Mesenchymal stem cell (in vitro differentiated cells and primary cell): Measurements from ENCODE around the gene TCP11.

Experiments used
- DNase-seq: peaks from one replicate; pipeline ENCODE4 v3.0.0-alpha.2; 2013
- H2AFZ ChIP-seq: one replicate; pipeline ENCODE4 v1.6.1; 2013; ENCODE audit warnings: low read depth, mild to moderate bottlenecking, control low read depth, inconsistent platforms, low read length, moderate library complexity
- H2AK5ac ChIP-seq: 2 replicates; pipeline ENCODE4 v1.6.1; 2013; ENCODE audit warnings: low read length, moderate library complexity, mild to moderate bottlenecking, inconsistent platforms; ENCODE audit not compliant: severe bottlenecking
- H2BK120ac ChIP-seq: one replicate; pipeline ENCODE4 v1.6.1; 2013; ENCODE audit warnings: low read depth, mild to moderate bottlenecking, inconsistent platforms, low read length, moderate library complexity
- H2BK12ac ChIP-seq, 2 experiments: one replicate each; pipeline ENCODE4 v1.6.1; 2013; ENCODE audit warnings: inconsistent platforms in 2 of 2, low read length in 2 of 2, mild to moderate bottlenecking in 2 of 2, moderate library complexity in 2 of 2, control low read depth in 1 of 2
- H2BK15ac ChIP-seq: one replicate; pipeline ENCODE4 v1.6.1; 2013; ENCODE audit warnings: mild to moderate bottlenecking, low read depth, inconsistent platforms; ENCODE audit not compliant: poor library complexity, severe bottlenecking
- H2BK5ac ChIP-seq: 2 replicates; pipeline ENCODE4 v1.6.1; 2013; ENCODE audit warnings: low read depth, mild to moderate bottlenecking, low read length, control low read depth, inconsistent platforms; ENCODE audit not compliant: poor library complexity, severe bottlenecking
- H3K14ac ChIP-seq, 2 experiments: one replicate each; pipeline ENCODE4 v1.6.1; 2013; ENCODE audit warnings: inconsistent platforms in 2 of 2, low read length in 2 of 2, control low read depth in 1 of 2, mild to moderate bottlenecking in 1 of 2, moderate library complexity in 1 of 2
- H3K18ac ChIP-seq, 2 experiments: one replicate each; pipeline ENCODE4 v1.6.1; 2013; ENCODE audit warnings: inconsistent platforms in 2 of 2, low read length in 2 of 2, control low read depth in 1 of 2, low read depth in 1 of 2, mild to moderate bottlenecking in 1 of 2
- H3K23ac ChIP-seq, 2 experiments: one replicate each; pipeline ENCODE4 v1.6.1; 2013; ENCODE audit warnings: inconsistent platforms in 2 of 2, low read length in 2 of 2, mild to moderate bottlenecking in 2 of 2, moderate library complexity in 2 of 2, control low read depth in 1 of 2
- H3K27ac ChIP-seq: 2 replicates; pipeline ENCODE4 v1.5.1; 2013; ENCODE audit warnings: mild to moderate bottlenecking, moderate library complexity, low read length, control low read depth, inconsistent platforms; ENCODE audit not compliant: poor library complexity, severe bottlenecking
- H3K27me3 ChIP-seq, 2 experiments: 2 replicates each; pipeline versions ENCODE4 v1.6.1 to v1.7.0; 2013; ENCODE audit warnings: low read length in 2 of 2, mild to moderate bottlenecking in 2 of 2, moderate library complexity in 2 of 2, control low read depth in 1 of 2, inconsistent platforms in 1 of 2; ENCODE audit not compliant: control insufficient read depth in 1 of 2, insufficient read depth in 1 of 2
- H3K36me3 ChIP-seq, 2 experiments: 2 replicates each; pipeline versions ENCODE4 v1.6.1 to v1.7.0; 2013; ENCODE audit warnings: low read length in 2 of 2, control low read depth in 1 of 2, inconsistent platforms in 1 of 2, low read depth in 1 of 2, mild to moderate bottlenecking in 1 of 2; ENCODE audit not compliant: insufficient read depth in 2 of 2, control insufficient read depth in 1 of 2
- H3K4ac ChIP-seq, 2 experiments: one replicate each; pipeline ENCODE4 v1.6.1; 2013; ENCODE audit warnings: inconsistent platforms in 2 of 2, low read length in 2 of 2, mild to moderate bottlenecking in 2 of 2, moderate library complexity in 2 of 2, control low read depth in 1 of 2, low read depth in 1 of 2
- H3K4me1 ChIP-seq: 2 replicates; pipeline ENCODE4 v1.6.1; 2013; ENCODE audit warnings: low read depth, low read length, control low read depth; ENCODE audit not compliant: control insufficient read depth, insufficient read depth
- H3K4me2 ChIP-seq: 2 replicates; pipeline ENCODE4 v1.6.1; 2013; ENCODE audit warnings: low read length, mild to moderate bottlenecking, inconsistent platforms; ENCODE audit not compliant: poor library complexity, severe bottlenecking
- H3K4me3 ChIP-seq, 2 experiments: 2 replicates each; pipeline versions ENCODE4 v1.5.1 to v1.7.0; 2013; ENCODE audit warnings: low read length in 2 of 2, mild to moderate bottlenecking in 2 of 2, control low read depth in 1 of 2, low read depth in 1 of 2; ENCODE audit not compliant: insufficient read depth in 1 of 2
- H3K79me1 ChIP-seq: replicated peaks from 2 replicates; pipeline ENCODE4 v1.6.1; 2013; ENCODE audit warnings: mild to moderate bottlenecking, control low read depth, low read length, inconsistent platforms; ENCODE audit not compliant: poor library complexity, severe bottlenecking
- H3K9ac ChIP-seq: 2 replicates; pipeline ENCODE4 v1.7.0; 2013; ENCODE audit warnings: mild to moderate bottlenecking, low read length, moderate library complexity
- H3K9me3 ChIP-seq: 2 replicates; pipeline ENCODE4 v1.7.0; 2013; ENCODE audit warnings: mild to moderate bottlenecking, low read length; ENCODE audit not compliant: control insufficient read depth
- H4K8ac ChIP-seq: one replicate; pipeline ENCODE4 v1.6.1; 2013; ENCODE audit warnings: inconsistent platforms, mild to moderate bottlenecking, low read length, moderate library complexity
- H4K91ac ChIP-seq: one replicate; pipeline ENCODE4 v1.6.1; 2013; ENCODE audit warnings: mild to moderate bottlenecking, low read length, inconsistent platforms
- WGBS: methylation state at CpG from one replicate; pipeline ENCODE4 v1.1.7; 2013; ENCODE audit warnings: mixed read lengths; 5-methylcytosine and 5-hydroxymethylcytosine counted together

TCP11 gene

GRCh38 chr6:35089935-35090505 is 51.1 kb downstream of the TCP11 start:
- Histone ChIP-seq H3K4me2 (no peak overlapping the region), H3K79me1 (no peaks in the 10 kb centered on the region), H3K9ac (no peak overlapping the region), H3K27me3 (no peaks in the 10 kb centered on the region), H3K36me3 (peaks cover 42 to 46% of the 10 kb centered on the region in 2 experiments), H3K4ac (no peak overlapping the region), H2BK5ac (no peak overlapping the region), H2BK120ac (no peak overlapping the region), H3K14ac (no peak overlapping the region), H3K23ac (no peak overlapping the region), H2BK12ac (no peak overlapping the region), H3K4me3 (no peak overlapping the region), H4K8ac (no peak overlapping the region), H3K18ac (peak overlapping the region in 1 of 2 experiments; percentile 16), H2AK5ac (no peak overlapping the region), H3K9me3 (no peaks in the 10 kb centered on the region), H4K91ac (no peak overlapping the region), H3K4me1 (peaks cover 34% of the 10 kb centered on the region), H2BK15ac (no peak overlapping the region), H2AFZ (no peak overlapping the region), H3K27ac (peak overlapping the region; percentile 39)
- peak; percentile 36 for DNase-seq
- WGBS: 94% methylated on average over 15 of the region's 15 CpGs

GRCh38 chr6:35089216-35089934 is 51.8 kb downstream of the TCP11 start:
- Histone ChIP-seq H3K23ac (no peak overlapping the region), H3K79me1 (no peaks in the 10 kb centered on the region), H2AK5ac (peak overlapping the region; percentile 34), H3K36me3 (peaks cover 46 to 53% of the 10 kb centered on the region in 2 experiments), H3K14ac (no peak overlapping the region), H3K18ac (peak overlapping the region in 1 of 2 experiments; percentile 52), H3K4me2 (no peak overlapping the region), H2BK12ac (peak overlapping the region in 1 of 2 experiments; percentile 15), H3K27me3 (no peaks in the 10 kb centered on the region), H2BK5ac (no peak overlapping the region), H3K4me1 (peaks cover 34% of the 10 kb centered on the region), H2AFZ (no peak overlapping the region), H3K9me3 (no peaks in the 10 kb centered on the region), H3K4ac (no peak overlapping the region), H3K9ac (no peak overlapping the region), H2BK15ac (no peak overlapping the region), H4K91ac (no peak overlapping the region), H3K4me3 (no peak overlapping the region), H3K27ac (peak overlapping the region; percentile 39), H4K8ac (peak overlapping the region; percentile 35), H2BK120ac (no peak overlapping the region)
- WGBS: 95% methylated on average over 19 of the region's 19 CpGs
- no peak for DNase-seq

GRCh38 chr6:35088281-35089215 is 52.6 kb downstream of the TCP11 start:
- H3K4me1 ChIP-seq: peaks cover 33% of the 10 kb centered on the region

More at GRCh38 chr6:35088281-35089215, 52.6 kb downstream of the TCP11 start:
- no peak for DNase-seq
- Histone ChIP-seq H3K79me1 (no peaks in the 10 kb centered on the region), H3K27ac (no peak overlapping the region), H3K4me2 (no peak overlapping the region), H3K18ac (no peak overlapping the region), H2AFZ (no peak overlapping the region), H3K36me3 (peaks cover 51 to 61% of the 10 kb centered on the region in 2 experiments), H2BK5ac (no peak overlapping the region), H2AK5ac (peak overlapping the region; percentile 34), H3K9me3 (no peaks in the 10 kb centered on the region), H2BK120ac (no peak overlapping the region), H3K4me3 (no peak overlapping the region), H3K27me3 (no peaks in the 10 kb centered on the region), H4K91ac (no peak overlapping the region), H3K14ac (no peak overlapping the region), H4K8ac (no peak overlapping the region), H3K23ac (no peak overlapping the region), H2BK12ac (no peak overlapping the region), H3K4ac (no peak overlapping the region), H2BK15ac (peak overlapping the region; percentile 35), H3K9ac (no peak overlapping the region)
- WGBS: 88% methylated on average over 18 of the region's 24 CpGs
